Measurements from ENCODE around the gene VTI1B.

- no peak for TF ChIP-seq CTCF (conservative IDR thresholded peaks at IDR 0.05)
- TF ChIP-seq EZH2 (IDR thresholded peaks at IDR 0.05; ENCODE audit: low read depth): no peak
These were observed 30.0 kb downstream of the VTI1B start for GRCh38 chr14:67644428-67644827.
